GM23338 (cell line): ENCODE data around the gene UBQLN2.

ENCODE experiments used
- EZH2phosphoT487 ChIP-seq: fragments of 200-600 bp; sonication (generic); IDR thresholded peaks from one replicate; pipeline ENCODE4 v1.8.1; 2018; ENCODE audit warnings: antibody characterized with exemption; ENCODE audit not compliant: unreplicated experiment
- TF ChIP-seq, protein P1 (sequence below), 2 experiments: fragments of 200-600 bp in 1 of 2; sonication (generic) in 1 of 2; conservative IDR thresholded peaks; 2 replicates each; pipeline versions ENCODE4 v1.5.1 to v1.6.1; 2016 to 2017; ENCODE audit warnings: antibody characterized with exemption in 2 of 2, low read depth in 2 of 2, mild to moderate bottlenecking in 2 of 2, moderate library complexity in 1 of 2

GRCh38 chrX:56600987-56601386 is 37.6 kb downstream of the UBQLN2 start:
- TF ChIP-seq EZH2phosphoT487 = no peak
- TF ChIP-seq, protein P1, sequence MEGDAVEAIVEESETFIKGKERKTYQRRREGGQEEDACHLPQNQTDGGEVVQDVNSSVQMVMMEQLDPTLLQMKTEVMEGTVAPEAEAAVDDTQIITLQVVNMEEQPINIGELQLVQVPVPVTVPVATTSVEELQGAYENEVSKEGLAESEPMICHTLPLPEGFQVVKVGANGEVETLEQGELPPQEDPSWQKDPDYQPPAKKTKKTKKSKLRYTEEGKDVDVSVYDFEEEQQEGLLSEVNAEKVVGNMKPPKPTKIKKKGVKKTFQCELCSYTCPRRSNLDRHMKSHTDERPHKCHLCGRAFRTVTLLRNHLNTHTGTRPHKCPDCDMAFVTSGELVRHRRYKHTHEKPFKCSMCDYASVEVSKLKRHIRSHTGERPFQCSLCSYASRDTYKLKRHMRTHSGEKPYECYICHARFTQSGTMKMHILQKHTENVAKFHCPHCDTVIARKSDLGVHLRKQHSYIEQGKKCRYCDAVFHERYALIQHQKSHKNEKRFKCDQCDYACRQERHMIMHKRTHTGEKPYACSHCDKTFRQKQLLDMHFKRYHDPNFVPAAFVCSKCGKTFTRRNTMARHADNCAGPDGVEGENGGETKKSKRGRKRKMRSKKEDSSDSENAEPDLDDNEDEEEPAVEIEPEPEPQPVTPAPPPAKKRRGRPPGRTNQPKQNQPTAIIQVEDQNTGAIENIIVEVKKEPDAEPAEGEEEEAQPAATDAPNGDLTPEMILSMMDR (conservative IDR thresholded peaks at IDR 0.05; ENCODE audit: low read depth in 2 of 2) = no peak
